GM21360 (cell line): ENCODE results near the gene RPS16.
"Not testable (repeated sequence)": the region's sequence is repeated elsewhere in the genome, so short reads cannot be mapped to it uniquely, and the experiment has no call there.

Experiments used
- ATAC-seq: cut with Tn5 transposase; IDR thresholded peaks from one replicate; pipeline ENCODE4 v1.9.1; 2021; ENCODE audit warnings: mild to moderate bottlenecking, moderate library complexity; ENCODE audit not compliant: unreplicated experiment

The RPS16 gene

GRCh38 chr19:39435499-39436349, at the start of gene RPS16:
Gene RPS16 (minus strand): TSS chr19:39435949. CDS start chr19:39435895, 54 bp downstream.
- ATAC-seq: peak; percentile 69

DNA sequence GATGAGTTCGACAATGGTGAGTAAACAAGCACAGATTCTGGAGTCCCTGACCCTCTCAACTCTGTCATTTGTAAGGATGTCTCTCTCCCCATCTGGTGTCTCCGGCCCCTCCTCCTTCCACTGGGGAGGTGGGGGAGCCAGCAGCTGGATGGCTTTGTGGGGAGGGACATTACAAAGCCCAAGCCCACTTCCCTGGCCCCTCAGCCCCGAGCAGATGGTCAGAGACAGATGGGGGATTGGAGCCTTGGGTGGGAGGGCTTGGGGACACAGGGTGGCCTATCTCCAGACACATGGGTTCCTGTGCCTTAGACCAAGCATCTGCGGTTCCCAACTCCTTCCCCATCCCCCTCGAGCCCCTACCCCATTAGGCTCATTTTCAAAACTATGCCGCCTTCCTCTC, 47.4 kb upstream of the RPS16 start:
- ATAC-seq: no peak

DNA sequence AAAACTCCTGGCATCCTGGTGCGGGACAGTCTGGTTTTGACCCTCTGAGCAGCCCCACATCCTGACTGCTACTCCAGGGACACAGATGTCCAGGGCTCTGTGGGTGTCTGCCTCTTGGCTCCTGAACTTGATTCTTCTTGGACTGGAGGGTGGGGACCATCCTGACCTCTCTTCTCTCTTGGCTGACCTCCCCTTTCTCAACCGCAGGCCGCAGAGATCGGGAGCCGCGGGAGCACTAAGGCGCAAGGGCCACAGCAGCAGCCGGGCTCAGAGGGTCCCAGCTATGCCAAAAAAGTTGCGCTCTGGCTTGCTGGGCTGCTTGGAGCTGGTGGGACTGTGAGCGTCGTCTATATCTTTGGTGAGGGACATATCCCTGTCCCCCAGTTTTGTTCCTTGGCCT, 45.9 kb upstream of the RPS16 start:
- no peak for ATAC-seq

GRCh38 chr19:39481229-39481545, 45.4 kb upstream of the RPS16 start:
- ATAC-seq: no peak

GRCh38 chr19:39480337-39481228, 44.8 kb upstream of the RPS16 start, which contains the start of gene TIMM50:
Gene TIMM50 (plus strand): TSS chr19:39480838. CDS start chr19:39480854, 16 bp downstream.
- peak; percentile 66 for ATAC-seq

DNA sequence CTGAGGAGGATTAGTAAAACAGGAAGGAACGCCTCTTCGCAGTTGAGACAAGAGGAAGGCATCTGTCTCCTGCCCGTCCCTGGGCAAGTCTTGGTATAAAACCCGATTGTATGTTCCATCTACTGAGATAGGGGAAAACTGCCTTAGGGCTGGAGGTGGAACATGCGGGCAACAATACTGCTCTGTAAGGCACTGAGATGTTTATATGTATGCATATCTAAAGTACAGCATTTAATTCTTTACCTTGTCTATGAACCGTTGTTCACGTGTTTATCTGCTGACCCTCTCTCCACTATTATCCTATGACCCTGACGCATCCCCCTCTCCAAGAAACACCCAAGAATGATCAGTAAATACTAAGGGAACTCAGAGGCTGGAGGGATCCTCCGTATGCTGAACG, 44.2 kb upstream of the RPS16 start:
- no peak for ATAC-seq

- not testable (repeated sequence) for ATAC-seq
Measured at GRCh38 chr19:39479319-39479801, 43.6 kb upstream of the RPS16 start.

DNA sequence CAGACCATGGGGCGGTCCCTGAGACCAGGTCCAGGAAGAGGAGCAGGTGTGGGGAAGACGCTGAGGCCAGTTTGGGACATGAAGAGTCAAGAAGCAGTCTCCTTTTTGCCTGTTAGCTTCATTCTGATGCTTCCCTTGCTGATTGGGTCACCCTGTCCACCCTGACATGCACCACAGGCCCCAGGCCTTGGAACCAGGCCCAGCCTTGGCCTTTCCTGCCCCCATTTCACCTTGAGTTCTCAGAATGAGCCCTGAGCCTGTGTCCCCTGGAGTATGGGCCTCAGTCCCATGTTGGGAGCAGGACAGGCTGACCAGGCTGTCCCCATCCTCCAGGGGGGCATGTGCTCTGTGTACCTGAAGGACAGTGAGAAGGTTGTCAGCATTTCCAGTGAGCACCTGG, 40.0 kb upstream of the RPS16 start:
- no peak for ATAC-seq

DNA sequence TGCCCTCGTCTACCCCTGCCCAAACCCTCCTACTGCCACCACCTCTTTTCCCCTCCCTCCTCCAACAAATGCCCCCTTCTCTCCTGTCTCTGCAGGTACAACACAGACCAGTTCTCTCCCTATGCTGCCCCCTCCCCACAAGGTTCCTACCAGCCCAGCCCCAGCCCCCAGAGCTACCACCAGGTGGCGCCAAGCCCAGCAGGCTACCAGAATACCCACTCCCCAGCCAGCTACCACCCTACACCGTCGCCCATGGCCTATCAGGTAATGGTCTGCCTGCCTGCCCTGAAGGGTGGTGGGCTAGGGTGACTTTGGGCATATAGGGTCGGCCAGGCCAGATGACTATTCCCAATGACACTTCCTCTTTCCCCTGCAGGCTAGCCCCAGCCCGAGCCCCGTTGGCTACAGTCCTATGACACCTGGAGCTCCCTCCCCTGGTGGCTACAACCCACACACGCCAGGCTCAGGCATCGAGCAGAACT, 38.4 kb upstream of the RPS16 start:
- ATAC-seq: no peak

DNA sequence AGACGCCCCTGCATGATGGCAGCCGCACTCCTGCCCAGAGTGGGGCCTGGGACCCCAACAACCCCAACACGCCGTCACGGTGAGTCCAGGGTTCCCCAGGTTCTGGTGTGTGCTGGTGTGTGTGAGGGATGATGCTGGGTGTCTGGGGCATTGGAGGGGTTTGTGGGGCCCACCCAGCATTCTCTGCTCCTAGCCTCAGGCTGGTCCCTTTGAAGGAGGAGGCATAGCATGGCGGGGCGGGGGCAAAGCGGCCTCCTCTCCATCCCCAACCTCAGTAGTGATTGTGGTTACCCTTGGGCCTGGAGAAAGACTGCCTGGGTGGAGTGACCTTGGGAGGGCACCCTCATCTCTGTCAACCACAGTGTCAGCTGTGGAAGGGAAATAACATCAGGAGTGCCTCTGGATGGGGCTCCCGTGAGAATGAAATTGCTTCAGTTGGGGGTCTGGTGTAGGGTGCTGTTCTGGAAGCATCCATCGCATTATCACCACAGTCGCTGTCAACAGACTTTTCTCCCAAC, 37.8 kb upstream of the RPS16 start:
- ATAC-seq: no peak

DNA sequence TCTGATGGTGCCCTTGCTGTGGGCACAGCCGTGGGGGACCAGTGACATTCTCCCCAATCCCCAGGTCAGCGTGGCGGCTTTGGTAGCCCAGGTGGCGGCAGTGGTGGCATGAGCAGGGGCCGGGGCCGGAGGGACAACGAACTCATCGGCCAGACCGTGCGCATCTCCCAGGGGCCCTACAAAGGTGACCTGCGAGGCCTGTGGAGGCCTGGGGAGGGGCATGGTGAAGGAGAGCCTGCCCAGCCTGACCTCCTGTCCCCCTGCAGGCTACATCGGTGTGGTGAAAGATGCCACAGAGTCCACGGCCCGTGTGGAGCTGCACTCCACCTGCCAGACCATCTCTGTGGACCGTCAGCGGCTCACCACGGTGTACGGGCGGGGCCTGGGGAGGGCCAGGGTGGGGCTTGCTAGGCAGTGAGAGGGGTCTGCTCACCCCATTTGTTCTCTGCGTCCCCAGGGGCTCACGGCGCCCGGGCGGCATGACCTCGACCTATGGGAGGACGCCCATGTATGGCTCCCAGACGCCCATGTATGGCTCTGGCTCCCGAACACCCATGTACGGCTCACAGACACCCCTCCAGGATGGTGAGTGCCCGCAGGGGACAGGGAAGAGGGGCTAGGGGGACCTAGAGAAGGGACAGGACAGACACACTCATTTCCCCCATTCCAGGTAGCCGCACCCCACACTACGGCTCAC, 37.1 kb upstream of the RPS16 start:
- ATAC-seq: no peak

DNA sequence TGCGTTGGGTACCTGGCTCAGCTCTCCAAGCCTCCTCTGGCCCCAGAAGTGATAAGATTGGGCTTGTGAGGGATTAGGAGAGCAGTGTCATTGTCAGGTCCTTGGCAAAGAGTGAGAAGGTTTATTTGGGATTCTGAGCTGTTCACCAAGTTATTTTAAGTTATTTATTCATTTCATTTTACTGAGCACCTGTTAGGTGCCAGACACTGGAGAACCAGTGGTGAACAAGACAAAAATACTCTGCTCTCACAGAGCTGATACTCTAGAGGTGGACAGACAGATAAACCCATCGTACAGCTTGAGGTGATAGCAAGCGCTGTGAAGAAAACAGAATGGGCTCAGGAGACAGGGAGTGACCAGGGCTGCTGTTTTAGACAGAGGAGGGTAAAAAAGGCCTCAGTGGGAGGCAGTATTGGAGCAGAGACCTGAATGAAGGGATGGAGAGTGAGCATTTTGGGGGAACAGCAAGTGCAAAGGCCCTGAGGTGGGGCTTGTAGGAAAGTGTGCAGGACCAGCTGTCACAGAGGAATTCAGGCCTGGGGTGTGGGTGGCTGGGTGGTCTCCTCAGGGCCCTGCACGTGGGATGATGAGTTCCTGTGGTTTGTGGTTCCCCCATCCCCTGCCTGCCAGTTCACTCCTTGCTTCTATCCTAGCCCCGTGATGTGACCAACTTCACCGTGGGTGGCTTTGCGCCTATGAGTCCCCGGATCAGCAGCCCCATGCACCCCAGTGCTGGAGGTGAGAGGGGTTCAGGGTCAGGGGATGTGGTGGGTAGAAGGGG, 36.2 kb upstream of the RPS16 start:
- no peak for ATAC-seq

- no peak for ATAC-seq
Measured at GRCh38 chr19:39470724-39471339, 35.1 kb upstream of the RPS16 start.

GRCh38 chr19:39469567-39469966, 33.8 kb upstream of the RPS16 start:
- ATAC-seq: no peak

GRCh38 chr19:39469036-39469435, 33.3 kb upstream of the RPS16 start:
- ATAC-seq: no peak

- no peak for ATAC-seq
Measured at GRCh38 chr19:39467941-39468340, 32.2 kb upstream of the RPS16 start.

DNA sequence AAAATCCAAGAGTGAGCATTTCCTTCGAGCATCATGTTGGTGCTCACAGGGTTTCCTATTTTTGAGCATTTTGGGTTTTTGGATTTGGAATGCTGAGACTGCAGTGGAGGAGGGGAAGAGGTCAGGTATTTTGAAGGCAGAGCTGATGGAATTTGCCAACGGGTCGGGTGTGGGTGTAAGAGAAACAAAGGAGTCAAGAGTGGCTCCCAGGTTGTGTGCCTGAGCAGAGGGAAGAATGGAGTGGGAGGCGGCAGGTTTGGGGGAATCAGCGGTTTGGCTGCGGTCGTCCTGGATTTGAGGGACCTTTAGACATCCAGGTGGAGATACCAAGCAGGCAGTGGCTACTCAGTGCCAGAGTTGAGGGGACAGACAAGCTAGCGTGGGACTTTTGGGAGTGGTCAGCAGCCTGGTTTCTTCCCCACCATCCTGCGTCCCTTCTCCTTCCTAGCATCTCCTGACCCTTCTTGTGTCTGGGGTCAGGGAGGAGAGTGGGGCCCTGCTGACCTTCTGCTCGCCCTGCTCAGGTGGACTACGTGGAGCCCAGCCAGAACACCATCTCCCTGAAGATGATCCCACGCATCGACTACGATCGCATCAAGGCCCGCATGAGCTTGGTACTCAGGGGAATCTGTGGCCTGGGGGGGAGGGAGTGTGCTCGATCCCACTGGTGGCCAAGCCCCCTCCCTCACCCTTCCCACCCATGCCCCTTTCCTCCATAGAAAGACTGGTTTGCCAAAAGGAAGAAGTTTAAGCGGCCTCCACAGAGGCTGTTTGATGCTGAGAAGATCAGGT, 30.4 kb upstream of the RPS16 start:
- no peak for ATAC-seq

- ATAC-seq: no peak
Measured at GRCh38 chr19:39463403-39463802, 27.7 kb upstream of the RPS16 start.

GRCh38 chr19:39451257-39451656, 15.5 kb upstream of the RPS16 start:
- not testable (repeated sequence) for ATAC-seq
